ENCODE results near the gene CRBN.

Gene CRBN

GRCh38 chr3:3160826-3161225 lies 18.7 kb downstream of the CRBN start:
- in situ Hi-C loops (cut with HindIII; ENCODE audit: low sequenced_read_pairs): no loop called here
- no peak overlapping the region for H3K4me3 ChIP-seq (ENCODE audit: low read depth, low read length)
- DNase-seq (ENCODE audit: low read depth, low spot score): no peak
- TF ChIP-seq CTCF (IDR thresholded peaks at IDR 0.05; ENCODE audit: low read depth, low read length): no peak

- no peak for TF ChIP-seq CTCF (IDR thresholded peaks at IDR 0.05; ENCODE audit: low read depth, low read length)
- no peak for DNase-seq (ENCODE audit: low read depth, low spot score)
- in situ Hi-C loops (cut with HindIII; ENCODE audit: low sequenced_read_pairs): no loop called here
- H3K4me3 ChIP-seq (ENCODE audit: low read depth, low read length): no peak overlapping the region
These were observed 22.0 kb downstream of the CRBN start for GRCh38 chr3:3157484-3157883.

GRCh38 chr3:3154879-3155610 lies 24.4 kb downstream of the CRBN start:
- in situ Hi-C loops (cut with HindIII; ENCODE audit: low sequenced_read_pairs): no loop called here
- TF ChIP-seq CTCF (IDR thresholded peaks at IDR 0.05; ENCODE audit: low read depth, low read length): no peak
- DNase-seq (ENCODE audit: low read depth, low spot score): no peak

GRCh38 chr3:3151513-3151912 lies 28.0 kb downstream of the CRBN start:
- in situ Hi-C loops (cut with HindIII; ENCODE audit: low sequenced_read_pairs): no loop called here
- no peak for TF ChIP-seq CTCF (IDR thresholded peaks at IDR 0.05; ENCODE audit: low read depth, low read length)
- DNase-seq (ENCODE audit: low read depth, low spot score): no peak
- H3K4me3 ChIP-seq (ENCODE audit: low read depth, low read length): no peak overlapping the region

More at GRCh38 chr3:3154879-3155610, 24.4 kb downstream of the CRBN start:
- H3K4me3 ChIP-seq (ENCODE audit: low read depth, low read length): no peak overlapping the region

- no peak for TF ChIP-seq CTCF (IDR thresholded peaks at IDR 0.05; ENCODE audit: low read depth, low read length)
- in situ Hi-C loops (cut with HindIII; ENCODE audit: low sequenced_read_pairs): no loop called here
- DNase-seq (ENCODE audit: low read depth, low spot score): no peak
These were observed 29.9 kb downstream of the CRBN start for GRCh38 chr3:3149560-3149959.

GRCh38 chr3:3145831-3146230 lies 33.7 kb downstream of the CRBN start:
- no peak overlapping the region for H3K4me3 ChIP-seq (ENCODE audit: low read depth, low read length)
- in situ Hi-C loops (cut with HindIII; ENCODE audit: low sequenced_read_pairs): no loop called here
- TF ChIP-seq CTCF (IDR thresholded peaks at IDR 0.05; ENCODE audit: low read depth, low read length): no peak
- DNase-seq (ENCODE audit: low read depth, low spot score): no peak

More at GRCh38 chr3:3149560-3149959, 29.9 kb downstream of the CRBN start:
- no peak overlapping the region for H3K4me3 ChIP-seq (ENCODE audit: low read depth, low read length)

Data from astrocyte of the spinal cord (primary cell).